Stimulated activated CD4-positive, alpha-beta T cell treated with anti-CD3 and anti-CD28 coated beads, Interleukin-2, amount 100 ng/mL, for 48 hours (primary cell): ENCODE measurements around the gene ZNF19.

ENCODE experiments used
- DNase-seq, 2 donors: peaks; one replicate each; pipeline ENCODE4 v3.0.0-alpha.2; 2020

The ZNF19 gene

GRCh38 chr16:71440669-71441347 lies 48.3 kb downstream of the ZNF19 start:
- DNase-seq, result no peak

- no peak for DNase-seq
These were observed 49.6 kb downstream of the ZNF19 start for GRCh38 chr16:71439523-71439922.

- DNase-seq, result no peak
These were observed 52.7 kb downstream of the ZNF19 start for GRCh38 chr16:71436473-71436872.

- no peak for DNase-seq
These were observed 56.2 kb downstream of the ZNF19 start for GRCh38 chr16:71432906-71433305.

- no peak for DNase-seq
These were observed 57.1 kb downstream of the ZNF19 start for GRCh38 chr16:71431991-71432390.

GRCh38 chr16:71431176-71431575 lies 57.9 kb downstream of the ZNF19 start:
- no peak for DNase-seq

- no peak for DNase-seq
These were observed 58.4 kb downstream of the ZNF19 start for GRCh38 chr16:71430744-71431143.

- DNase-seq, result no peak
These were observed 59.5 kb downstream of the ZNF19 start for GRCh38 chr16:71429581-71429980.

- no peak for DNase-seq
These were observed 60.2 kb downstream of the ZNF19 start for GRCh38 chr16:71428883-71429282.

GRCh38 chr16:71428385-71428784 lies 60.7 kb downstream of the ZNF19 start:
- DNase-seq, result no peak

GRCh38 chr16:71426880-71427615 lies 62.1 kb downstream of the ZNF19 start:
- DNase-seq, result no peak

GRCh38 chr16:71426069-71426879 lies 62.9 kb downstream of the ZNF19 start:
- peak; percentile 14 to 40 for DNase-seq

GRCh38 chr16:71425746-71426068 lies 63.4 kb downstream of the ZNF19 start:
- no peak for DNase-seq

GRCh38 chr16:71424626-71425025 lies 64.5 kb downstream of the ZNF19 start:
- DNase-seq, result no peak

- DNase-seq, result no peak
These were observed 65.3 kb downstream of the ZNF19 start for GRCh38 chr16:71423865-71424264.
